ENCODE measurements around the gene TCHH.

TCHH gene

DNA sequence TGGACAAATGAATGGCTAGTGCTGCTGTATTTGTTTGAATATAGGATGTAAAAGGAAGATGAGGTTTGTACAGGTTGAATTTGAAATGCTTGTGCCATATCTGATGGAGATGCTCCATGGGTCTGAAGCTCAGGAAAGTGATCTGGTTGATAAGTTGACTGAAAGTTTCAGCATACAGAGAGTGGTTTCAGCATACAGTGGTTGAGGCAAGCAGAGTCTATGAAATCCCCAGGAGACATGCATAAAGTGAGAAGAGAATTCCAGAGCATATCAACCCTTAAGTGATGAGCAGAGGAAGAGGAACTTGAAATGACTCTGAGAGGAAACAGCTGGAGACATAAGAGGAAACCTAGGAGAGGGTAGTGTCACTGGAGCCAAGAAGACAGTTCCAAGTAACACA lies 48.1 kb downstream of the TCHH start:
- no peak for DNase-seq

DNA sequence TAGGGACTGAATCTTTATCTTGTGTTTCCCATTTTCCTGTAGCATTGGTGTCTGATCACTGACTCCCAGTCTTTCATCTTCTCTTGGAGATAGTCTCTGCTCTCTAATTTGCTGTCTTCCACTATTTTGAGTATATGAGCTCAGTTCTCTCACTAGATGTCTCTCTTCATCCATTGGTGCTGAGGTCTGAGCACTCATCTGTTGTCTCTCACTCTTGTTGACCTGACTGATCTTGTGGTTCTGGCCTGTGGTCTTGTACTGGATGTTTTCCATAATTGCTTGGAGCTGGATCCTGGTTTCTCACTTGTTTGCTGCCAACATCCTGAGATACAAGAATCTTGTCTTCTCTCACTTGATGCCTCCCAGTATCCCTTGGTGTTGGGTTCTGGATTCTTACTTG lies 53.3 kb downstream of the TCHH start:
- no peak for DNase-seq
